Activated T-cell treated with anti-CD3 and anti-CD28 coated beads, Interleukin-2, amount 50 U/mL, for 72 hours (primary cell): ENCODE data around the gene NR3C2. TPM values are rescaled to one million over a fixed set of nuclear protein-coding genes. Genes with fewer than 3 reads are reported as not detected.

ENCODE experiments used
- ATAC-seq, 2 donors: fragments of 150-1000 bp; cut with Tn5 transposase; replicated peaks in 1 of 2; 2 replicates each; pipeline ENCODE4 v1.10.0; 2021; ENCODE audit warnings: moderate library complexity in 2 of 2, mild to moderate bottlenecking in 1 of 2
- DNase-seq, 2 donors: peaks; one replicate each; pipeline ENCODE4 v3.0.0; 2021 to 2022; ENCODE audit warnings: mixed read lengths in 1 of 2
- H3K27ac Mint-ChIP-seq: one replicate; pipeline ENCODE4 v1.8.0; 2022; ENCODE audit warnings: mild to moderate bottlenecking, moderate library complexity, mixed read lengths
- H3K27me3 Mint-ChIP-seq: one replicate; pipeline ENCODE4 v1.8.0; 2022; ENCODE audit warnings: low read depth, mixed read lengths
- H3K36me3 Mint-ChIP-seq, 2 donors: one replicate each; pipeline ENCODE4 v1.8.0; 2022; ENCODE audit warnings: mixed read lengths in 2 of 2, mild to moderate bottlenecking in 1 of 2; ENCODE audit not compliant: insufficient read depth in 2 of 2
- H3K4me1 Mint-ChIP-seq: one replicate; pipeline ENCODE4 v1.8.0; 2022; ENCODE audit warnings: low read depth, mixed read lengths
- H3K4me3 Mint-ChIP-seq, 2 donors: one replicate each; pipeline ENCODE4 v1.8.0; 2022; ENCODE audit warnings: mild to moderate bottlenecking in 2 of 2, mixed read lengths in 2 of 2, moderate library complexity in 2 of 2
- H3K9me3 Mint-ChIP-seq, 2 donors: one replicate each; pipeline ENCODE4 v1.8.0; 2022; ENCODE audit warnings: mixed read lengths in 2 of 2
- total RNA-seq, 2 donors: library from RNA; stranded (reverse); gene quantifications; one replicate each; pipeline ENCODE4 v1.2.3, GENCODE V29; 2022

NR3C2 gene
- total RNA-seq, 2 donors from 2014 or later, result 6.2 to 8.0 TPM

GRCh38 chr4:148283665-148284064, 158.5 kb downstream of the NR3C2 start:
- H3K27me3 Mint-ChIP-seq, result no peaks in the 10 kb centered on the region
- H3K4me1 Mint-ChIP-seq, result peaks cover 11% of the 10 kb centered on the region
- no peaks in the 10 kb centered on the region for H3K9me3 Mint-ChIP-seq
- H3K27ac Mint-ChIP-seq, result no peak overlapping the region
- ATAC-seq (no peak), DNase-seq (no peak)
- H3K4me3 Mint-ChIP-seq, result no peak overlapping the region
- H3K36me3 Mint-ChIP-seq, result no peaks in the 10 kb centered on the region

- Mint-ChIP-seq H3K4me1 (peaks cover 14% of the 10 kb centered on the region), H3K36me3 (peaks cover 0 to 3% of the 10 kb centered on the region in 2 donors), H3K9me3 (no peaks in the 10 kb centered on the region), H3K27me3 (no peaks in the 10 kb centered on the region), H3K4me3 (no peak overlapping the region), H3K27ac (no peak overlapping the region)
- DNase-seq (no peak), ATAC-seq (no peak)
These were observed 163.9 kb downstream of the NR3C2 start for GRCh38 chr4:148278310-148278709.

DNA sequence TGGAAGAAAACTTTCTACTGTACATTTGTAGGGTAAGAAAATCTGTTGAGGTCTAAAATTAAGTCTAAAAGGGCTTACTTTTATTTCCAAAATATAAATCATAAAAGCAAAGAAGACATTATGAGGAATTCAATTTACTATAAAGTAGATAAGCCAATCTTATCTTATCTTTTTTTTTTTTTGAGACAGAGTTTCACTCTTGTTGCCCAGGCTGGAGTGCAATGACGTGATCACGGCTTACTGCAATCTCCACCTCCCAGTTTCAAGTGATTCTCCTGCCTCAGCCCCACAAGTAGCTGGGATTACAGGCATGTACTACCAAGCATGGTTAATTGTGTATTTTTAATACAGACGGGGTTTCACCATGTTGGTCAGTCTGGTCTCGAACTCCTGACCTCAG, 166.9 kb downstream of the NR3C2 start:
- Mint-ChIP-seq H3K4me1 (peaks cover 9% of the 10 kb centered on the region), H3K27me3 (no peaks in the 10 kb centered on the region), H3K4me3 (no peak overlapping the region), H3K9me3 (no peaks in the 10 kb centered on the region), H3K36me3 (peaks cover 0 to 3% of the 10 kb centered on the region in 2 donors), H3K27ac (no peak overlapping the region)
- ATAC-seq (no peak), DNase-seq (no peak)

GRCh38 chr4:148273501-148273986, 168.7 kb downstream of the NR3C2 start:
- Mint-ChIP-seq H3K4me1 (peaks cover 13% of the 10 kb centered on the region), H3K9me3 (no peaks in the 10 kb centered on the region), H3K27ac (no peak overlapping the region)

DNA sequence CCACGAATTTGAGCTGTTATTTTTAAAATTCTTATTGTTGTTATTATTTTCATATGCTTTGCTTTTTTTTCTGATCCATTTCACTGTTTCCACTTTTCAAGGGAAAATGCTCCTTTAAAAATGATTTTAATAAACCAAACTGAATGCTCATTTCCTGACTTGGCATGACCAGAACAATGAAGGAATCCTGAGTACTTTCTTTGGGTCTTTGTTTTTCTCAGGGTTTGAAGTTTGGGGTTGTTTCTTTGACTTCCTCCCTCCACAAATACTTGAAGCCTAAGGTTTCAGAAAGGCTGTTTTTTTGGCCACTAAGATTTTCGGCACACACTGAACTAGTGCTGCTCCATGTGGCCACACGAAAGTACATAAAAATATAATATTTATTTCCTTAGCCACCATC, 171.0 kb downstream of the NR3C2 start:
- peaks cover 13% of the 10 kb centered on the region for H3K4me1 Mint-ChIP-seq
- H3K9me3 Mint-ChIP-seq, result no peaks in the 10 kb centered on the region
- peaks cover 0 to 4% of the 10 kb centered on the region in 2 donors for H3K36me3 Mint-ChIP-seq
- ATAC-seq, result no peak
- no peak overlapping the region for H3K4me3 Mint-ChIP-seq
- H3K27ac Mint-ChIP-seq, result no peak overlapping the region
- H3K27me3 Mint-ChIP-seq, result no peaks in the 10 kb centered on the region
- no peak for DNase-seq

More at GRCh38 chr4:148273501-148273986, 168.7 kb downstream of the NR3C2 start:
- H3K36me3 Mint-ChIP-seq, result peaks cover 0 to 3% of the 10 kb centered on the region in 2 donors
- H3K4me3 Mint-ChIP-seq, result peak overlapping the region in 1 of 2 donors; percentile 4
- DNase-seq (no peak), ATAC-seq (no peak)
- H3K27me3 Mint-ChIP-seq, result no peaks in the 10 kb centered on the region

DNA sequence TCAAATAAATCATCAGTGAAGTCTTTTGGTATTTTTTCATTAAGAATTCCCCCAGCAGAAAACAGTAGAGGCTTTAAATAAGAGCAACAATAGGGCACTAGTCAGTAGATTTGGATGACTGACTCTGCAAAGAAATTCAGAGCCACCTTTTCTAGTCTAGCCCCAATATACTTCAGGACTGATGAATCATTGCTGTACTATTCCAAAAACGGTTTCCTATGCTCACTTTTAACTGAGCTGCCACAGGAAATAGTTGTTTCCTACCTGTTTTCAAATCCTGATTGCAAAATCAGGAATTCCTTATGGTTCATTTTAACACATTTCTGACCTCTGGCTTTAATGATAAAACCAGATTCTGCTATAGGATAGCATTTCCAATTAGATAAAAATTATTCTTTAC, 171.6 kb downstream of the NR3C2 start:
- Mint-ChIP-seq H3K27me3 (no peaks in the 10 kb centered on the region), H3K4me1 (peaks cover 13% of the 10 kb centered on the region), H3K9me3 (no peaks in the 10 kb centered on the region), H3K36me3 (peaks cover 0 to 4% of the 10 kb centered on the region in 2 donors), H3K27ac (no peak overlapping the region), H3K4me3 (no peak overlapping the region)
- DNase-seq, result no peak
- no peak for ATAC-seq

DNA sequence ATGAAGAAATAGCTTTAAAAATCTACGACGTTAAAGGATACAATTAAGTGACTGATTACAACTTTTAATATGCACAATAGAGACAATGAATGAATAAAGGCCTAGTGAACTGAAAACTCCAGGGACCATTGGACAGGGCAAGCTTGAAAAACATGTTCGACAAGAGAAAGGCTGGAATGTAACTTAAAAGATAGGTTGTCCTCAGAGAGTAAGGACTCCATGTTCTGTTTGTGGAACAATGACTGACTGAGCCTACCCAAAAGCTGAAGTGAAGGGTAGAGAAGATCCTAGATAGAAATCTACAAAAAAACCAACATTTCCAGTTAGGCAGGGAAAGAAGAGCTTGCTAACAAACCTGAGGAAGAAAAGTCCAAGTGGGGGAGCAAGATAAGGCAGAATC, 173.4 kb downstream of the NR3C2 start:
- DNase-seq, result no peak
- H3K4me1 Mint-ChIP-seq, result peaks cover 11% of the 10 kb centered on the region
- peaks cover 0 to under 1% of the 10 kb centered on the region in 2 donors for H3K9me3 Mint-ChIP-seq
- no peak for ATAC-seq
- no peak overlapping the region for H3K27ac Mint-ChIP-seq
- H3K27me3 Mint-ChIP-seq, result no peaks in the 10 kb centered on the region
- H3K4me3 Mint-ChIP-seq, result no peak overlapping the region
- peaks cover 0 to 4% of the 10 kb centered on the region in 2 donors for H3K36me3 Mint-ChIP-seq

- ATAC-seq, result no peak
- no peaks in the 10 kb centered on the region for H3K27me3 Mint-ChIP-seq
- H3K4me3 Mint-ChIP-seq, result no peak overlapping the region
- H3K4me1 Mint-ChIP-seq, result peaks cover 6% of the 10 kb centered on the region
- peaks cover 6 to 10% of the 10 kb centered on the region in 2 donors for H3K9me3 Mint-ChIP-seq
- no peak overlapping the region for H3K27ac Mint-ChIP-seq
- no peak for DNase-seq
- H3K36me3 Mint-ChIP-seq, result peaks cover 0 to 1% of the 10 kb centered on the region in 2 donors
These were observed 175.3 kb downstream of the NR3C2 start for GRCh38 chr4:148266921-148267320.

DNA sequence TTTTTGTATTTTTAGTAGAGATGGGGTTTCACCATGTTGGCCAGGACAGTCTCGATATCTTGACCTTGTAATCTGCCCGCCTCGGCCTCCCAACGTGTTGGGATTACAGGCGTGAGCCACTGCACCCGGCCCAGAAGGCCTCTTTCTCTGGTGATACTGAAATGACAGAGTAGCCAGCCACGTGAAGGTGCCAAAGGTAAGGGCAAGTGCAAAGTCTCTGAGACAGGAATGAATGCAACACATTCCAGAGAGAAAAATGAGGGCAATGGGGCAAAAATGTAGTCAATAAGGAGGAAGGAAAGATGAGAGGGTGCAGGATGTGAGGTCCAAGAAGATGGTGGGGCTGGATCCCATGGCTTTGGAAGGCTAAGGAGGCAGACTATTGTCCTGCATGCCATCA, 176.0 kb downstream of the NR3C2 start:
- ATAC-seq (no peak), DNase-seq (no peak)
- H3K9me3 Mint-ChIP-seq, result peaks cover 6 to 10% of the 10 kb centered on the region in 2 donors
- H3K27ac Mint-ChIP-seq, result no peak overlapping the region
- peaks cover 0 to 1% of the 10 kb centered on the region in 2 donors for H3K36me3 Mint-ChIP-seq
- no peaks in the 10 kb centered on the region for H3K27me3 Mint-ChIP-seq
- peaks cover 6% of the 10 kb centered on the region for H3K4me1 Mint-ChIP-seq
- no peak overlapping the region for H3K4me3 Mint-ChIP-seq

DNA sequence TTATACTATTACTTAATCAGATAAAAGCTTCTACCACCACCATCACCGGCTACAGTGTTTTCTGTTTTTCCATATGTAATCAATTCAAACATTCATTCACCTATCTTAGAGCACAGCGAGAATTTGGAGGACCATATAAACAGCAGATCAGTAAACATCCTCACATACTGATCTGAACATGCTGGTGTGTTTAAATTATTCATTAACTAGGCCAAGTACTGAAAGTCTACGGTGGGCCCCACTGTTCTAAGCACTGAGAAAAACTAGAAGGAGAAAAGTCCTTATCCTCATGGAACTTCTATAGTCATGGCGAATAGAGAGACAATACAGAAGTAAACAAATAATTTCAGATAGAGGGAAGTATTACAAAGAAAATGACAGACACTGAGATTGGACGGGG, 176.6 kb downstream of the NR3C2 start:
- ATAC-seq (no peak), DNase-seq (no peak)
- Mint-ChIP-seq H3K4me3 (no peak overlapping the region), H3K27me3 (no peaks in the 10 kb centered on the region), H3K9me3 (peaks cover 6 to 10% of the 10 kb centered on the region in 2 donors), H3K27ac (no peak overlapping the region), H3K36me3 (peaks cover 0 to 1% of the 10 kb centered on the region in 2 donors), H3K4me1 (peaks cover 6% of the 10 kb centered on the region)

GRCh38 chr4:148263802-148264201, 178.4 kb downstream of the NR3C2 start:
- ATAC-seq (no peak), DNase-seq (no peak)
- Mint-ChIP-seq H3K9me3 (peaks cover 6 to 10% of the 10 kb centered on the region in 2 donors), H3K27ac (no peak overlapping the region), H3K27me3 (no peaks in the 10 kb centered on the region), H3K4me3 (no peak overlapping the region), H3K36me3 (peaks cover 0 to 1% of the 10 kb centered on the region in 2 donors), H3K4me1 (no peaks in the 10 kb centered on the region)

DNA sequence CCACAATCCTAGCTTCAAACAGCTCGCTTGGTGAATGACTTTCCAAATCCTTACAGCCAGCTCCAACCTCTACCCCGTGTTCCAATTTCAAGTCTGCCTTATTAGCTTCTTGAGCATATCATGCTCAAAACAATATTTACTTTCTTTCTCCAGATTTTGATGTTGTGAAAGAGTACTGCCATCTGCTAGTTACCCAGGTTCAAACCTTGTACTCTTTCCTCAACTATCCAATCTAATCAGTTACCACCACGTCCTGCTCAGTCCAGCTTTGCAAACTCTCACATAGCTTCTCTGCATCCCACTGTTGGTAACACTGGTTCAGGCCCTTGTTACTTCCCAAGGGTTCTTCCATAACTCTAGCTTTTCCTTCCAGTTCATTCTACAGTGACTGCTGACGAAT, 179.1 kb downstream of the NR3C2 start:
- ATAC-seq (no peak), DNase-seq (no peak)
- Mint-ChIP-seq H3K4me3 (no peak overlapping the region), H3K27me3 (no peaks in the 10 kb centered on the region), H3K4me1 (no peaks in the 10 kb centered on the region), H3K9me3 (peaks cover 6 to 10% of the 10 kb centered on the region in 2 donors), H3K27ac (no peak overlapping the region), H3K36me3 (peaks cover 0 to 1% of the 10 kb centered on the region in 2 donors)

DNA sequence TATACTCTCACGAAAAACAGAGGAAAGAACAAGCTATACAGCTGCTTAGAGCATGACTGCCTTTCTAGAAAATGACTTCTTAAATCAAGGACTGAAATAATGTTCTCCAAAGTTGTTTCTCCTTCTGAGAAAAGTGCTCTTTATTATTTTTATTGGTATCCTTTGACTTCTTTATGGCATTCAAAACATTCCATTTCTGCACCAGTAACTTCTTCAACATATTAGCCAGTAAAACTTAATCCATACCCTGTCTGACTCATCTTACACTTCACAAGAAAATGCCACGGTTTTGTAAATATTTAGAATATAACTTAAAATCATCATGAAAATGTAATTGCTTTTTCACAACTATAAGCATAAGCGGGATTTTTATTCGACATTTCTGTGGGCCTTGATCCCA, 180.4 kb downstream of the NR3C2 start:
- DNase-seq (no peak), ATAC-seq (no peak)
- no peaks in the 10 kb centered on the region for H3K4me1 Mint-ChIP-seq
- H3K27me3 Mint-ChIP-seq, result no peaks in the 10 kb centered on the region
- H3K36me3 Mint-ChIP-seq, result peaks cover 0 to 1% of the 10 kb centered on the region in 2 donors
- H3K9me3 Mint-ChIP-seq, result peaks cover 6 to 10% of the 10 kb centered on the region in 2 donors
- no peak overlapping the region for H3K4me3 Mint-ChIP-seq
- no peak overlapping the region for H3K27ac Mint-ChIP-seq

DNA sequence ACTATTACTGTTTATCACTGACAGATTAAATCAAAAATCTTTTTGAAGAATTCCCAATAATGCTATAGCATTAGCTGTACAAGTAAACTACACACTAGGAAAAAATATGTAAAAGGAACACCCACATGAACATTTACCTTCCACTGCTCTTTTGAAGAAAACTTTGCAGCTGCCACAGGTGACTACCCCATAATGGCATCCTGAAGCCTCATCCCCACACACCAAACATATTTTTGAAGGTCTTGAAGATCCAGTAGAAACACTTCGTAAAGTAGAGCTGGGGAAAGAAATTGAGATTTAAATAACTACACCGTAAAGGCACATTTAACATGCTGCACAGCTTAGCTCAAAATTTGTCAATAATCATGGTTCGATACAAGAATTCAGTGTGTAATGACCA, 182.4 kb downstream of the NR3C2 start:
- no peak overlapping the region for H3K4me3 Mint-ChIP-seq

More for the DNA sequence above, 182.4 kb downstream of the NR3C2 start:
- H3K9me3 Mint-ChIP-seq, result peaks cover 6 to 10% of the 10 kb centered on the region in 2 donors
- peaks cover 9% of the 10 kb centered on the region for H3K4me1 Mint-ChIP-seq
- no peaks in the 10 kb centered on the region for H3K36me3 Mint-ChIP-seq
- DNase-seq (no peak), ATAC-seq (no peak)
- H3K27me3 Mint-ChIP-seq, result no peaks in the 10 kb centered on the region
- H3K27ac Mint-ChIP-seq, result no peak overlapping the region
